Urinary bladder (tissue), 4 donors: ENCODE results near the gene STAG1. TPM values are rescaled to one million over a fixed set of nuclear protein-coding genes. Genes with fewer than 3 reads are reported as not detected.
"Not testable (repeated sequence)": the region's sequence is repeated elsewhere in the genome, so short reads cannot be mapped to it uniquely, and the experiment has no call there.

Source experiments
- DNase-seq: peaks from one replicate; pipeline ENCODE4 v3.0.0-alpha.2; 2015; ENCODE audit errors: extremely low spot score
- H3K27ac ChIP-seq: one replicate; pipeline ENCODE4 v1.5.1; 2013; ENCODE audit warnings: low read depth, mild to moderate bottlenecking, moderate library complexity
- H3K36me3 ChIP-seq: one replicate; pipeline ENCODE4 v1.6.1; 2013; ENCODE audit warnings: mild to moderate bottlenecking, moderate library complexity; ENCODE audit not compliant: insufficient read depth
- H3K4me1 ChIP-seq: one replicate; pipeline ENCODE4 v1.6.1; 2013; ENCODE audit warnings: mild to moderate bottlenecking, moderate library complexity; ENCODE audit not compliant: insufficient read depth
- H3K4me3 ChIP-seq: one replicate; pipeline ENCODE4 v1.5.1; 2013; ENCODE audit warnings: low read depth, low read length
- WGBS: extraction: QIAGEN DNeasy Blood & Tissue Kit; methylation state at CpG from one replicate; pipeline ENCODE4 v1.1.7; 2013; 5-methylcytosine and 5-hydroxymethylcytosine counted together
- polyA plus RNA-seq: library from polyadenylated mRNA; stranded (reverse); fragments of 200-250 nt; gene quantifications from one replicate; pipeline ENCODE4 v1.2.3, GENCODE V29; 2013
- total RNA-seq: library from RNA; depleted of rRNA; stranded (reverse); fragments of >200 nt; gene quantifications from one replicate; pipeline ENCODE4 v1.2.3, GENCODE V29; 2014
- donor health status: healthy with polysubstance abuse.
- donor health status: healthy.

Gene STAG1
- total and polyA plus RNA-seq, 2 donors = 19.3 to 130 TPM

DNA sequence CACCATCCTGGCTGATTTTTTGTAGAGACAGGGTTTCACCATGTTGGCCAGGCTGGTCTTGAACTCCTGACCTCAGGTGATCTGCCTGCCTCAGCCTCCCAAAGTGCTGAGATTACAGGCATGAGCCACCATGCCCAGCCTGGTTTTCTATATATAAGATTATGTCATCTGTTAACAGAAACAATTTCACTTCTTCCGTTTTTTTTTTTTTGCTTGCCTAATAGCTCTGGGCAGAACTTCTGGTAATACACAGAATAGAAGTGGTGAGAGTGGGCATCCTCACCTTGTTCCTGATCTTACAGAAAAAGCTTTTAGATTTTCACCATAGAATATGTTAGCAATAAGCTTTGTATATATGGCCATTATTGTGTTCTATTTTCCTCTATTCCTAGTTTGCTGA lies 202.7 kb downstream of the STAG1 start:
- not testable (repeated sequence) for H3K27ac ChIP-seq, H3K4me3 ChIP-seq, H3K4me1 ChIP-seq, DNase-seq, H3K36me3 ChIP-seq
- WGBS = 76% methylated on average over 1 of the region's 1 CpG

- H3K36me3 ChIP-seq = no peaks in the 10 kb centered on the region
- no peaks in the 10 kb centered on the region for H3K4me1 ChIP-seq
- no peak overlapping the region for H3K27ac ChIP-seq
- DNase-seq = no peak
- H3K4me3 ChIP-seq = no peak overlapping the region
Measured at GRCh38 chr3:136547293-136547692, 204.9 kb downstream of the STAG1 start.

GRCh38 chr3:136546720-136547119 lies 205.5 kb downstream of the STAG1 start:
- H3K4me1 ChIP-seq = no peaks in the 10 kb centered on the region
- H3K4me3 ChIP-seq = no peak overlapping the region
- no peak overlapping the region for H3K27ac ChIP-seq
- DNase-seq = no peak
- H3K36me3 ChIP-seq = no peaks in the 10 kb centered on the region

DNA sequence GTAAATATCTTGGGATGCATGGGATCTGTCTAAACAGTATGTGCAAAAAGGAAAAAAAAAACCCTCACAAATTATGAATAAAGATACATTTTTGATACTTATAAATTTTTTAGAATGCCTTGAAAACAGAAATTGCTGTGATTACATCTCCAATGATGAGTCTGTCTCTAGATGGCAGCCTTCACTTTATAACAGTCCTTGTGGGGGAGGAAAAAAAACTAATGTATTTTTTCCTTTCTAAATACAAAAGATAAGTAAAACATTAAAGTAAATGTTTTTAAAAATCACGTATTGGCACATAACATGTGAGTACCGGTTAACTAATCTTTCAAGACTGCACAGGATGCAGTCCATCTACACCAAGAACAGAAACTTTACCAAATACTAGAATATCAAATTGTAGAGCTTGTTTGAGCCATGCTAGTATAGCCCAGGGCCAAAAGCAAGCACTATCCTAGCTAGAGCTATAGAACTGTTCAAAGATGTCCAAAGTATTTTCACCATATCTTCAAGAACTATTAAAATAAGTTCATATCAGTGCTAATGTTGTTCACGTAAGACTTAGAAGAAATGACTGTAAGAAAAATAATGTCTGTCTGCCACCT lies 206.4 kb downstream of the STAG1 start:
- no peaks in the 10 kb centered on the region for H3K4me1 ChIP-seq
- no peak overlapping the region for H3K4me3 ChIP-seq
- no peaks in the 10 kb centered on the region for H3K36me3 ChIP-seq
- DNase-seq = no peak
- 70% methylated on average over 3 of the region's 3 CpGs for WGBS
- H3K27ac ChIP-seq = no peak overlapping the region

GRCh38 chr3:136544532-136544931 lies 207.6 kb downstream of the STAG1 start:
- no peak overlapping the region for H3K4me3 ChIP-seq
- WGBS = 94% methylated on average over 3 of the region's 3 CpGs

GRCh38 chr3:136543385-136543784 lies 208.8 kb downstream of the STAG1 start:
- Histone ChIP-seq H3K4me1 (no peaks in the 10 kb centered on the region), H3K27ac (no peak overlapping the region), H3K36me3 (no peaks in the 10 kb centered on the region), H3K4me3 (no peak overlapping the region)
- DNase-seq = no peak
- WGBS = 78% methylated on average over 4 of the region's 4 CpGs

More at GRCh38 chr3:136544532-136544931, 207.6 kb downstream of the STAG1 start:
- no peak for DNase-seq
- H3K4me1 ChIP-seq = no peaks in the 10 kb centered on the region
- H3K27ac ChIP-seq = no peak overlapping the region
- no peaks in the 10 kb centered on the region for H3K36me3 ChIP-seq

DNA sequence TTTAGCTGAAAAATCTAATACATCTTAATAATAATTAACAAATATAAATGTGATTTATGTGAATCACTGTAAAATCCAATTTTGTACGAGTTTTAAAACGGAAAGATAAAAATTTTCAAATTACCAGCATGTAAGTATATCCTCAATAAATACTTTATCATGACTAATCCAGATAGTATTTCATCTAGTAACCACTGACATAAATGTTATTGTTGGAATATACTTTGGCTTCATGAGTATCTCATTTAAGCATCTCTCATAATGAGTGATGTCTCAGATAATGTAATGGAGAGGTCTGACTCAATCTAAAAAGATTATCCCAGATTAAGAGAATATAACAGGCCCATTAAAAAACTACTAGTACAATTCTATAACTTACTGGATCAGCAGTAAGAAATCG lies 216.3 kb downstream of the STAG1 start:
- Histone ChIP-seq H3K27ac (no peak overlapping the region), H3K36me3 (no peaks in the 10 kb centered on the region), H3K4me1 (no peaks in the 10 kb centered on the region), H3K4me3 (no peak overlapping the region)
- WGBS = 87% methylated on average over 3 of the region's 3 CpGs
- no peak for DNase-seq

GRCh38 chr3:136532766-136533165 lies 219.4 kb downstream of the STAG1 start:
- Histone ChIP-seq H3K4me3 (no peak overlapping the region), H3K4me1 (no peaks in the 10 kb centered on the region), H3K36me3 (no peaks in the 10 kb centered on the region), H3K27ac (no peak overlapping the region)
- DNase-seq = no peak
- WGBS = 96% methylated on average over 1 of the region's 1 CpG

DNA sequence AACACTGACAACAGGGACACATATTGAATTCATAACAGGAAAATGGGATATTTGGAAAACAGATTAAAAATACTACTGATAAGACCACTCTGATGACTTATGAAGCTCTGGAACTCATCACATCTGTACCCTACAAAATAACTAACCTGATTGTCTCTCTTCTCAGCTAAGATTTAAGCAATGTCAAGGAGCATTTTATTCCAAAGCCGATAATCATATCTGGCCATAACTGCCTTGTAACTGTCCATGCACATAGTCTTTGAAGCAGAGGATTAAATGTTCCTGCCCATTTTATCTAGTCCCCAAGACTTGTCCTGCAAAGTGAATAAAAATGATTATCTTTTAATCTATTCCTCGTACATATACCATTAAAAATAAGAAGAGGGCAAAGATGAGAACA lies 234.1 kb downstream of the STAG1 start:
- no peak for DNase-seq
- 40% methylated on average over 2 of the region's 2 CpGs for WGBS
- Histone ChIP-seq H3K27ac (no peak overlapping the region), H3K4me1 (no peaks in the 10 kb centered on the region), H3K4me3 (no peak overlapping the region), H3K36me3 (no peaks in the 10 kb centered on the region)

GRCh38 chr3:136516656-136517055 lies 235.5 kb downstream of the STAG1 start:
- H3K36me3 ChIP-seq = no peaks in the 10 kb centered on the region
- no peak overlapping the region for H3K27ac ChIP-seq
- DNase-seq = no peak
- no peaks in the 10 kb centered on the region for H3K4me1 ChIP-seq
- WGBS = 70% methylated on average over 3 of the region's 3 CpGs
- no peak overlapping the region for H3K4me3 ChIP-seq

- no peaks in the 10 kb centered on the region for H3K4me1 ChIP-seq
Measured at GRCh38 chr3:136516095-136516494, 236.1 kb downstream of the STAG1 start.

GRCh38 chr3:136514533-136514932 lies 237.6 kb downstream of the STAG1 start:
- WGBS = 95% methylated on average over 7 of the region's 7 CpGs
- not testable (repeated sequence) for H3K4me1 ChIP-seq, H3K27ac ChIP-seq, DNase-seq, H3K4me3 ChIP-seq, H3K36me3 ChIP-seq

More at GRCh38 chr3:136516095-136516494, 236.1 kb downstream of the STAG1 start:
- H3K4me3 ChIP-seq = no peak overlapping the region
- H3K36me3 ChIP-seq = no peaks in the 10 kb centered on the region
- no peak overlapping the region for H3K27ac ChIP-seq
- no peak for DNase-seq
- WGBS = 96% methylated on average over 5 of the region's 5 CpGs

- Histone ChIP-seq H3K27ac (no peak overlapping the region), H3K36me3 (no peaks in the 10 kb centered on the region), H3K4me1 (no peaks in the 10 kb centered on the region), H3K4me3 (no peak overlapping the region)
- DNase-seq = no peak
- WGBS = 54% methylated on average over 2 of the region's 2 CpGs
Measured at GRCh38 chr3:136513367-136513766, 238.8 kb downstream of the STAG1 start.

DNA sequence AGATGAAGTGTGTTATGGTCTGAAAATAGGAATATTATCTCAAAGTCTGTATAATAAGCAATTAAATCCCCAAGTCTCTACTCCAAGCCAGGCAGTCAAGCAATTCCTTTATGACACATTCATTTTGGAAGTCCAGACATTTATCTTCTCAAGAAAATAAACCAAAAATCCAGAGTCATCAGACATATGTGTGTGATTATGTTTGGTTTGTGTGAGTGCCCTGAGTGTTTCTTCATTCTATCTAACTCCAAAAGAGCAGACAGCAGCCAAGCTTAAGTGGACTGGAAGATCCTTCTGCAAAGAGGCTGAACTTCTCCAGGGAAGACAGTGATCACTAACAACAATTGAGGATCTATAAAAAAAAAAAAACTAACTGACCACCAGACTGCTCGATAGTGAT lies 239.8 kb downstream of the STAG1 start:
- no peak for DNase-seq
- H3K4me3 ChIP-seq = no peak overlapping the region
- no peaks in the 10 kb centered on the region for H3K36me3 ChIP-seq
- no peaks in the 10 kb centered on the region for H3K4me1 ChIP-seq
- WGBS = 52% methylated on average over 1 of the region's 1 CpG
- no peak overlapping the region for H3K27ac ChIP-seq

- no peaks in the 10 kb centered on the region for H3K36me3 ChIP-seq
- 90% methylated on average over 1 of the region's 1 CpG for WGBS
- H3K4me3 ChIP-seq = no peak overlapping the region
- no peaks in the 10 kb centered on the region for H3K4me1 ChIP-seq
- DNase-seq = no peak
- H3K27ac ChIP-seq = no peak overlapping the region
Measured at GRCh38 chr3:136505676-136506075, 246.5 kb downstream of the STAG1 start.
